D721Med (cell line): ENCODE measurements around the gene ATP2A2.

ENCODE experiments used
- DNase-seq: peaks from one replicate; pipeline ENCODE4 v3.0.0; 2011; ENCODE audit warnings: low spot score; ENCODE audit not compliant: insufficient read length
- FAIRE-seq: peaks from 2 replicates; lab custom pipeline; 2011; peaks lifted over from hg19 to GRCh38; lab: Jason Lieb, UNC
- TF ChIP-seq, protein P1 (sequence below): IDR thresholded peaks from 2 replicates; pipeline ENCODE4 v1.5.1; 2012; ENCODE audit warnings: mild to moderate bottlenecking, control low read depth; ENCODE audit not compliant: insufficient read depth; ENCODE audit errors: missing control alignments

ATP2A2 gene

DNA sequence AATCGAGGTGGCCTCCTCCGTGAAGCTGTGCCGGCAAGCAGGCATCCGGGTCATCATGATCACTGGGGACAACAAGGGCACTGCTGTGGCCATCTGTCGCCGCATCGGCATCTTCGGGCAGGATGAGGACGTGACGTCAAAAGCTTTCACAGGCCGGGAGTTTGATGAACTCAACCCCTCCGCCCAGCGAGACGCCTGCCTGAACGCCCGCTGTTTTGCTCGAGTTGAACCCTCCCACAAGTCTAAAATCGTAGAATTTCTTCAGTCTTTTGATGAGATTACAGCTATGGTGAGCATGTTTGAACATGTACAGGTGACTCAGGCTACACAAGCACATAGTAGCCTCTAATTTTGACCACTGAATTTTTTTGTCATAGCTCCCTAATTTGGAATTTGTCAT, 59.7 kb downstream of the ATP2A2 start:
- TF ChIP-seq, protein P1, sequence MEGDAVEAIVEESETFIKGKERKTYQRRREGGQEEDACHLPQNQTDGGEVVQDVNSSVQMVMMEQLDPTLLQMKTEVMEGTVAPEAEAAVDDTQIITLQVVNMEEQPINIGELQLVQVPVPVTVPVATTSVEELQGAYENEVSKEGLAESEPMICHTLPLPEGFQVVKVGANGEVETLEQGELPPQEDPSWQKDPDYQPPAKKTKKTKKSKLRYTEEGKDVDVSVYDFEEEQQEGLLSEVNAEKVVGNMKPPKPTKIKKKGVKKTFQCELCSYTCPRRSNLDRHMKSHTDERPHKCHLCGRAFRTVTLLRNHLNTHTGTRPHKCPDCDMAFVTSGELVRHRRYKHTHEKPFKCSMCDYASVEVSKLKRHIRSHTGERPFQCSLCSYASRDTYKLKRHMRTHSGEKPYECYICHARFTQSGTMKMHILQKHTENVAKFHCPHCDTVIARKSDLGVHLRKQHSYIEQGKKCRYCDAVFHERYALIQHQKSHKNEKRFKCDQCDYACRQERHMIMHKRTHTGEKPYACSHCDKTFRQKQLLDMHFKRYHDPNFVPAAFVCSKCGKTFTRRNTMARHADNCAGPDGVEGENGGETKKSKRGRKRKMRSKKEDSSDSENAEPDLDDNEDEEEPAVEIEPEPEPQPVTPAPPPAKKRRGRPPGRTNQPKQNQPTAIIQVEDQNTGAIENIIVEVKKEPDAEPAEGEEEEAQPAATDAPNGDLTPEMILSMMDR, result no peak
- FAIRE-seq, result no peak
- no peak for DNase-seq

DNA sequence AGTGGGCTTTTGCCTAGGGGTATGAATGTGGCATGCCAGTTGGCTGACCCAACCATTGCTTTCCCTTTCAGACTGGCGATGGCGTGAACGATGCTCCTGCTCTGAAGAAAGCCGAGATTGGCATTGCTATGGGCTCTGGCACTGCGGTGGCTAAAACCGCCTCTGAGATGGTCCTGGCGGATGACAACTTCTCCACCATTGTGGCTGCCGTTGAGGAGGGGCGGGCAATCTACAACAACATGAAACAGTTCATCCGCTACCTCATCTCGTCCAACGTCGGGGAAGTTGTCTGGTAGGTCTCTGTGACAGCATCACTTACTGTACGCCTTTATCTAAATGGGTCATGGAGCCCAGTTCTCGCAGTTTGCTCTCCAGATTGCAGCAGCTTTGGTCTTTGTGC, 61.1 kb downstream of the ATP2A2 start:
- TF ChIP-seq, protein P1, result no peak
- DNase-seq (no peak), FAIRE-seq (no peak)

DNA sequence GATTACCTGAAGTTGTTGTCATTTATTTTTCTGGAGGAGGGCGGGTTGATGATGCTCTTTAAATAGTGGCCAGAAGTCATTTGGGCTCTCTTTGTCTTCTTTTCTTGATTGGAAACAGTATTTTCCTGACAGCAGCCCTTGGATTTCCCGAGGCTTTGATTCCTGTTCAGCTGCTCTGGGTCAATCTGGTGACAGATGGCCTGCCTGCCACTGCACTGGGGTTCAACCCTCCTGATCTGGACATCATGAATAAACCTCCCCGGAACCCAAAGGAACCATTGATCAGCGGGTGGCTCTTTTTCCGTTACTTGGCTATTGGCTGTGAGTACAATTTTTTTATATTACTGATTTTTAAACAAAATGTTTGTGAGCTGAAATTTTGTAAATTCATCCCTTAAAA, 62.1 kb downstream of the ATP2A2 start:
- TF ChIP-seq, protein P1, result no peak
- FAIRE-seq, result peak; percentile 63
- DNase-seq, result peak; percentile 72

DNA sequence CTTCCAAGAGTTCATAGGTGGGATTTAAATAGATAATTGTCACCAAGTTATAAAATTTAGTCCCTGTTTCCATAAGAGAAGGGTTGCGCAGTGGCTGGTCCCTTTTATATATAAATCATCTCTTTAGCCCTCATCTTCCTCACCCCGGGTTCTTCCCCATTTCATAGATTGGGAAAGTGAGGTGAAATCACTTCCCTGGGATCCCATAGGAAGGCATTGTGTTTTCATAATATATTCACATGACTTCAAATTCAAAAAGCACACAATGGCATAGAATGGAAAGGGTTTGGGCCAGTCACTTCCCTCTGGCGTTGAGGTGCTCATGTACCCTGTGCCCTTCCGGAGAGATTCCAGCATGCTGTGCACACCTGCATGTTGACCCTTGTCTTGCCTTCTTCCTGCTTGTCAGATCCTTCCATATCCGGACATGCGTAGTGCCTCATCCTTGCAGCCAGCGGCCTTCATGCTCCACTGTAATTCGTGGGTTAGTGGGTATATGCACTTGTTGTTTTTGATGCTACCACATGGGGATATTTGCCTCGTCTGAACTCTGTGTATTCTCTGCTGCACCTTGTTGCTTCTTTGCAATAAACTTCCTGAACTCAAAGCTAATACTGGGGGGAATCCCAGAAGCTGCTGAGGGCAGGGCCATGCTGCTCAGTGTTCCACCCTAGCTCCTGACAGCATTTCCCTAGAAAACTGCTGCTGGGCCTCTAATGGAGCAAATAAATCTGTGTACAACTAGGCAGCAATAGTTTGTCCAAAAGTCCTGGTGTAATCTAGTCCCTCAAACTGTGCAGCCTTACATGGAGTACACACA, 62.9 kb downstream of the ATP2A2 start:
- TF ChIP-seq, protein P1, result no peak
- no peak for DNase-seq
- no peak for FAIRE-seq

DNA sequence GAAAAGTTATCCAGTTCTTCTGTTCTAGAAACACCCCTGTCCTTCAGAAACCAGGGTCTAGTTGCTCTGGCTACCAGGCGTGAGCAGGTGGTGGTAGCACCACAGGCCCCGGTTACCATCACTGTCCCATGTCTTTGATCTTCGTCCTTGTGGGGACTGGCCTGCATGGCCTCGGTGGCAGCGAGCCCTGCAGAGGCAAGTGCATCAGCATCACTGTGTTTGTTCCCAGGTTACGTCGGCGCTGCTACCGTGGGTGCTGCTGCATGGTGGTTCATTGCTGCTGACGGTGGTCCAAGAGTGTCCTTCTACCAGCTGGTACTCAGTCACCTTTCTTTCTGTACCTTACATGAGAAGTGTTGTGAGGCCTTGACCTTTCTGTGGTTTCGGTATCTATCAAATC, 63.6 kb downstream of the ATP2A2 start:
- TF ChIP-seq, protein P1, result no peak
- DNase-seq, result no peak
- no peak for FAIRE-seq

DNA sequence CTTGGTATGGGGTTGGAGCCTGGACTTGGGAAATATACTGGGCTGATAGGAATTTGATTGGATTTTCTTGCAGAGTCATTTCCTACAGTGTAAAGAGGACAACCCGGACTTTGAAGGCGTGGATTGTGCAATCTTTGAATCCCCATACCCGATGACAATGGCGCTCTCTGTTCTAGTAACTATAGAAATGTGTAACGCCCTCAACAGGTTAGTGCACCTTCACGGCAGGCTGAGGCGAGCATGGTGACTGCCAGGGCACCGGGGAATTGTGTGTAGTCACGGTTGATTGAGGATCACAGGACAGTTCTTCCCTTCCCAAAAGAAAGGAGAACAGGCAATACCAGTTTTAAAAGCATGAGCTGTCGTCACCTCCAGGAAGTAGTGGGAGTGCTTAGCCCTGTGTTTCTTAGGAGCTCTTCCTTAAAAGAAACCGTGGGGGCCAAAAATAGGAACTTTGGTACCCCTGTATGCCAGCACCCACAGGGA, 64.2 kb downstream of the ATP2A2 start:
- TF ChIP-seq, protein P1, result no peak
- no peak for FAIRE-seq
- DNase-seq, result no peak

DNA sequence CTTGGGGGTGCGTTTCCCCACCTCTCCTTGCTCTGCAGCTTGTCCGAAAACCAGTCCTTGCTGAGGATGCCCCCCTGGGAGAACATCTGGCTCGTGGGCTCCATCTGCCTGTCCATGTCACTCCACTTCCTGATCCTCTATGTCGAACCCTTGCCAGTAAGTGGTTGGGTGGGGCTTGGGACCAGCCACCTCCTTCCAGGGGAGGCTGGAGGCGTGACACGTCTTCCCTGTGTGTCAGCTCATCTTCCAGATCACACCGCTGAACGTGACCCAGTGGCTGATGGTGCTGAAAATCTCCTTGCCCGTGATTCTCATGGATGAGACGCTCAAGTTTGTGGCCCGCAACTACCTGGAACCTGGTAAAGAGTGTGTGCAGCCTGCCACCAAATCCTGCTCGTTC, 64.9 kb downstream of the ATP2A2 start:
- DNase-seq (no peak), FAIRE-seq (no peak)
- TF ChIP-seq, protein P1, result no peak
